HepG2 (cell line): Measurements from ENCODE around the gene GADD45GIP1. TPM values are rescaled to one million over a fixed set of nuclear protein-coding genes. Genes with fewer than 3 reads are reported as not detected.

Experiments
- ARNT ChIP-seq: fragments of 450-650 bp; IDR thresholded peaks from 2 replicates; pipeline ENCODE4 v1.6.1; 2017
- CC2D1A ChIP-seq: sonication (generic); formaldehyde crosslinking; IDR thresholded peaks from 2 replicates; pipeline ENCODE4 v1.8.1; 2023; ENCODE audit warnings: mild to moderate bottlenecking, missing genetic modification reagents
- CHD4 ChIP-seq: fragments of 200-600 bp; sonication (generic); IDR thresholded peaks from 2 replicates; pipeline ENCODE4 v1.7.0; 2017; ENCODE audit warnings: mild to moderate bottlenecking, low read length, borderline replicate concordance
- DBP ChIP-seq: sonication (generic); formaldehyde crosslinking; IDR thresholded peaks from 2 replicates; pipeline ENCODE4 v1.4.0; 2020; ENCODE audit warnings: missing genetic modification reagents; ENCODE audit errors: not compliant biosample characterization
- DNMT1 ChIP-seq: sonication (generic); formaldehyde crosslinking; IDR thresholded peaks from 2 replicates; pipeline ENCODE4 v1.5.1; 2020; ENCODE audit warnings: mild to moderate bottlenecking, missing genetic modification reagents
- ELF4 ChIP-seq: sonication (generic); formaldehyde crosslinking; IDR thresholded peaks from 2 replicates; pipeline ENCODE4 v1.5.0; 2020; ENCODE audit warnings: missing genetic modification reagents, mild to moderate bottlenecking, moderate library complexity, borderline replicate concordance
- GMEB1 ChIP-seq: sonication (generic); formaldehyde crosslinking; IDR thresholded peaks from 2 replicates; pipeline ENCODE4 v1.5.1; 2020; ENCODE audit warnings: missing genetic modification reagents, mild to moderate bottlenecking, borderline replicate concordance
- HMG20B ChIP-seq: conservative IDR thresholded peaks from 2 replicates; pipeline ENCODE4 v1.6.1; 2016; ENCODE audit warnings: missing genetic modification reagents, missing compliant biosample characterization
- HNF4A ChIP-seq: sonication (generic); formaldehyde crosslinking; IDR thresholded peaks from 2 replicates; pipeline ENCODE4 v1.4.0; 2020; ENCODE audit warnings: missing genetic modification reagents
- KDM3A ChIP-seq: IDR thresholded peaks from 2 replicates; pipeline ENCODE4 v1.6.1; 2018; ENCODE audit warnings: low read depth, missing compliant biosample characterization
- KMT2B ChIP-seq: IDR thresholded peaks from 2 replicates; pipeline ENCODE4 v1.6.1; 2016; ENCODE audit warnings: missing genetic modification reagents, missing compliant biosample characterization
- NAIF1 ChIP-seq: sonication (generic); formaldehyde crosslinking; IDR thresholded peaks from 2 replicates; pipeline ENCODE4 v1.5.0; 2020; ENCODE audit warnings: mild to moderate bottlenecking, missing genetic modification reagents, borderline replicate concordance
- POLR2A ChIP-seq, 2 experiments: IDR thresholded peaks; 2 replicates each; pipeline ENCODE4 v1.6.1; 2011; ENCODE audit warnings: low read depth in 2 of 2, low read length in 2 of 2, mild to moderate bottlenecking in 1 of 2, moderate library complexity in 1 of 2; ENCODE audit not compliant: insufficient read depth in 1 of 2
- PRMT3 ChIP-seq: sonication (generic); formaldehyde crosslinking; IDR thresholded peaks from 2 replicates; pipeline ENCODE4 v1.8.1; 2022; ENCODE audit warnings: low read depth, mild to moderate bottlenecking, moderate library complexity, missing genetic modification reagents, borderline replicate concordance
- SAFB2 ChIP-seq: sonication (generic); formaldehyde crosslinking; IDR thresholded peaks from 2 replicates; pipeline ENCODE4 v1.5.1; 2020; ENCODE audit warnings: missing genetic modification reagents, low read depth, mild to moderate bottlenecking, borderline replicate concordance
- TOE1 ChIP-seq: sonication (generic); formaldehyde crosslinking; IDR thresholded peaks from 2 replicates; pipeline ENCODE4 v1.4.0; 2020; ENCODE audit warnings: mild to moderate bottlenecking, missing genetic modification reagents
- ZBTB7A ChIP-seq: sonication (generic); formaldehyde crosslinking; IDR thresholded peaks from 2 replicates; pipeline ENCODE4 v1.8.0; 2022; ENCODE audit warnings: mild to moderate bottlenecking, missing genetic modification reagents
- ZBTB7B ChIP-seq: sonication (generic); formaldehyde crosslinking; IDR thresholded peaks from 2 replicates; pipeline ENCODE4 v1.4.0; 2020; ENCODE audit warnings: missing genetic modification reagents
- ZC3H4 ChIP-seq: sonication (generic); formaldehyde crosslinking; IDR thresholded peaks from 2 replicates; pipeline ENCODE4 v1.4.0; 2020; ENCODE audit warnings: missing genetic modification reagents, borderline replicate concordance
- ZFP82 ChIP-seq: sonication (generic); formaldehyde crosslinking; IDR thresholded peaks from 2 replicates; pipeline ENCODE4 v1.5.1; 2020; ENCODE audit warnings: mild to moderate bottlenecking, missing genetic modification reagents, borderline replicate concordance
- ZNF12 ChIP-seq: sonication (generic); formaldehyde crosslinking; IDR thresholded peaks from 2 replicates; pipeline ENCODE4 v1.5.0; 2020; ENCODE audit warnings: missing genetic modification reagents
- ZNF296 ChIP-seq: sonication (generic); formaldehyde crosslinking; conservative IDR thresholded peaks from 2 replicates; pipeline ENCODE4 v1.5.0; 2020; ENCODE audit warnings: mild to moderate bottlenecking, missing genetic modification reagents
- ZNF530 ChIP-seq: sonication (generic); formaldehyde crosslinking; IDR thresholded peaks from 2 replicates; pipeline ENCODE4 v1.5.0; 2020; ENCODE audit warnings: low read depth, mild to moderate bottlenecking, missing genetic modification reagents
- ZNF788 ChIP-seq: sonication (generic); formaldehyde crosslinking; IDR thresholded peaks from 2 replicates; pipeline ENCODE4 v1.5.0; 2020; ENCODE audit warnings: mild to moderate bottlenecking, missing genetic modification reagents, borderline replicate concordance
- polyA plus RNA-seq, 8 experiments: library from polyadenylated mRNA; depleted of rRNA in 3 of 8; stranded (reverse) in 7 of 8; unstranded in 1 of 8; fragments of >200 nt; fragmentation: Illumina TruSeq in 4 of 8; extraction: Trizol in 4 of 8; gene quantifications; 2 replicates each; pipeline versions ENCODE4 v1.2.1 to v1.2.3, GENCODE V29; 2011 to 2016; ENCODE audit warnings: low read depth in 4 of 8, missing spikeins in 1 of 8, mixed read lengths in 1 of 8; ENCODE audit not compliant: insufficient read depth in 1 of 8
- total RNA-seq, 5 experiments: library from RNA; depleted of rRNA; stranded (reverse); fragments of >200 nt; fragmentation: Illumina TruSeq; extraction: Trizol; gene quantifications; 2 replicates each; pipeline ENCODE4 v1.2.3, GENCODE V29; 2016; ENCODE audit warnings: low read depth in 1 of 5

GADD45GIP1 gene
- total and polyA plus RNA-seq, 2 of the 13 experiments (the other 11 are each of a cell fraction or from before 2014, with no cell fraction given): 24.6 to 30.7 TPM

GRCh38 chr19:12937927-12938778 lies 18.9 kb downstream of the GADD45GIP1 start, which contains the start of gene CALR (continued):
- TF ChIP-seq ZFP82 (CRISPR knock-in tag): 0 out of 2 replicates have a peak, but pooled peaks have one; percentile 57
- peak; percentile 78; the same call in 1 of the 2 replicates for TF ChIP-seq GMEB1
- TF ChIP-seq CC2D1A (CRISPR knock-in tag): no peak
- TF ChIP-seq ZNF296 (CRISPR knock-in tag): no peak
- 0 out of 2 replicates have a peak, but pooled peaks have one; percentile 66 for TF ChIP-seq ZBTB7A (CRISPR knock-in tag)
- TF ChIP-seq PRMT3: no peak
- TF ChIP-seq POLR2A (IDR thresholded peaks at IDR 0.05; ENCODE audit: insufficient read depth in 1 of 2, low read depth in 2 of 2, low read length in 2 of 2): peak; percentile 98 to 99
- no peak for TF ChIP-seq HNF4A (CRISPR knock-in tag)
- TF ChIP-seq ZBTB7B: peak; percentile 30; the same call in 1 of the 2 replicates
- no peak for TF ChIP-seq ARNT
- TF ChIP-seq KDM3A: 0 out of 2 replicates have a peak, but pooled peaks have one; percentile 7
- TF ChIP-seq ELF4 (CRISPR knock-in tag): no peak
- no peak for TF ChIP-seq KMT2B
- no peak for TF ChIP-seq DNMT1 (CRISPR knock-in tag)
- no peak for TF ChIP-seq ZNF530 (CRISPR knock-in tag)
- no peak for TF ChIP-seq ZNF12 (CRISPR knock-in tag)
- TF ChIP-seq ZNF788 (CRISPR knock-in tag): peak; percentile 36; the same call in 1 of the 2 replicates
- no peak for TF ChIP-seq HMG20B (CRISPR knock-in tag)
- TF ChIP-seq CHD4: peak; percentile 56; the same call in 1 of the 2 replicates
- TF ChIP-seq DBP (CRISPR knock-in tag): no peak
- no peak for TF ChIP-seq NAIF1 (CRISPR knock-in tag)
- no peak for TF ChIP-seq TOE1 (CRISPR knock-in tag)
- 0 out of 2 replicates have a peak, but pooled peaks have one; percentile 18 for TF ChIP-seq ZC3H4 (CRISPR knock-in tag)
- peak; percentile 17; the same call in 1 of the 2 replicates for TF ChIP-seq SAFB2 (CRISPR knock-in tag)
